Neural crest cell (in vitro differentiated cells): ENCODE results near the gene DACT2. TPM values are rescaled to one million over a fixed set of nuclear protein-coding genes. Genes with fewer than 3 reads are reported as not detected.

ENCODE experiments used
- DNase-seq: peaks from one replicate; pipeline ENCODE4 v3.0.0; 2021; ENCODE audit warnings: low read depth, mixed read lengths, low spot score
- H3K27ac Mint-ChIP-seq: one replicate; pipeline ENCODE4 v1.8.0; 2021; ENCODE audit warnings: mild to moderate bottlenecking, mixed read lengths; ENCODE audit not compliant: unreplicated experiment
- H3K27me3 Mint-ChIP-seq: 2 replicates; pipeline ENCODE4 v1.8.0; 2021; ENCODE audit warnings: low read depth, mild to moderate bottlenecking, mixed read lengths
- H3K36me3 Mint-ChIP-seq: 2 replicates; pipeline ENCODE4 v1.8.0; 2021; ENCODE audit warnings: low read depth, mild to moderate bottlenecking, mixed read lengths
- H3K4me1 Mint-ChIP-seq: 2 replicates; pipeline ENCODE4 v1.8.0; 2021; ENCODE audit warnings: mixed read lengths
- H3K4me3 Mint-ChIP-seq: one replicate; pipeline ENCODE4 v1.8.0; 2021; ENCODE audit warnings: mild to moderate bottlenecking, mixed read lengths
- H3K9me3 Mint-ChIP-seq: 2 replicates; pipeline ENCODE4 v1.8.0; 2021; ENCODE audit warnings: mixed read lengths
- CTCF ChIP-seq: fragments of 200-600 bp; sonication (generic); conservative IDR thresholded peaks from 2 replicates; pipeline ENCODE4 v1.5.0; 2021; ENCODE audit warnings: antibody characterized with exemption, mild to moderate bottlenecking
- total RNA-seq: library from RNA; stranded (reverse); gene quantifications from 2 replicates; pipeline ENCODE4 v1.2.1, GENCODE V29; 2021

Gene DACT2
- total RNA-seq, 1 donor from 2014 or later, result 0.19 TPM

GRCh38 chr6:168320634-168321033 lies 1.1 kb upstream of the DACT2 start:
- Mint-ChIP-seq H3K27me3 (peaks cover 54% of the 10 kb centered on the region), H3K9me3 (peaks cover 7% of the 10 kb centered on the region), H3K36me3 (peaks cover 6% of the 10 kb centered on the region), H3K4me3 (peak overlapping the region; percentile 50), H3K4me1 (peaks cover 6% of the 10 kb centered on the region), H3K27ac (no peak overlapping the region)
- DNase-seq, result no peak
- TF ChIP-seq CTCF, result no peak

- H3K27ac Mint-ChIP-seq, result no peak overlapping the region
- no peak for TF ChIP-seq CTCF
- H3K36me3 Mint-ChIP-seq, result peaks cover 6% of the 10 kb centered on the region
- no peak for DNase-seq
- peaks cover 10% of the 10 kb centered on the region for H3K4me1 Mint-ChIP-seq
- peak overlapping the region; percentile 82 for H3K4me3 Mint-ChIP-seq
- H3K27me3 Mint-ChIP-seq, result peaks cover 73% of the 10 kb centered on the region
- H3K9me3 Mint-ChIP-seq, result peaks cover 7% of the 10 kb centered on the region
These were observed 848 bp downstream of the DACT2 start for GRCh38 chr6:168318579-168319278.

GRCh38 chr6:168318090-168318489 lies 1.5 kb downstream of the DACT2 start:
- H3K27me3 Mint-ChIP-seq, result peaks cover 70% of the 10 kb centered on the region
- peaks cover 7% of the 10 kb centered on the region for H3K9me3 Mint-ChIP-seq
- H3K4me3 Mint-ChIP-seq, result peak overlapping the region; percentile 82
- no peak for TF ChIP-seq CTCF
- H3K27ac Mint-ChIP-seq, result no peak overlapping the region
- peaks cover 16% of the 10 kb centered on the region for H3K4me1 Mint-ChIP-seq
- no peak for DNase-seq
- peaks cover 6% of the 10 kb centered on the region for H3K36me3 Mint-ChIP-seq

- Mint-ChIP-seq H3K27me3 (peaks cover 49% of the 10 kb centered on the region), H3K9me3 (no peaks in the 10 kb centered on the region), H3K27ac (no peak overlapping the region), H3K4me3 (peak overlapping the region; percentile 20), H3K36me3 (no peaks in the 10 kb centered on the region), H3K4me1 (peaks cover 16% of the 10 kb centered on the region)
- no peak for DNase-seq
- TF ChIP-seq CTCF, result no peak
These were observed 4.0 kb downstream of the DACT2 start for GRCh38 chr6:168315596-168315995.

- DNase-seq, result no peak
- H3K9me3 Mint-ChIP-seq, result no peaks in the 10 kb centered on the region
- H3K27me3 Mint-ChIP-seq, result peaks cover 43% of the 10 kb centered on the region
- H3K36me3 Mint-ChIP-seq, result no peaks in the 10 kb centered on the region
- H3K4me1 Mint-ChIP-seq, result peaks cover 16% of the 10 kb centered on the region
- no peak overlapping the region for H3K27ac Mint-ChIP-seq
- peak overlapping the region; percentile 20 for H3K4me3 Mint-ChIP-seq
- peak; percentile 40 for TF ChIP-seq CTCF
These were observed 4.6 kb downstream of the DACT2 start for GRCh38 chr6:168314948-168315347.
